Measurements from ENCODE around the gene MRPL44.

The MRPL44 gene

DNA sequence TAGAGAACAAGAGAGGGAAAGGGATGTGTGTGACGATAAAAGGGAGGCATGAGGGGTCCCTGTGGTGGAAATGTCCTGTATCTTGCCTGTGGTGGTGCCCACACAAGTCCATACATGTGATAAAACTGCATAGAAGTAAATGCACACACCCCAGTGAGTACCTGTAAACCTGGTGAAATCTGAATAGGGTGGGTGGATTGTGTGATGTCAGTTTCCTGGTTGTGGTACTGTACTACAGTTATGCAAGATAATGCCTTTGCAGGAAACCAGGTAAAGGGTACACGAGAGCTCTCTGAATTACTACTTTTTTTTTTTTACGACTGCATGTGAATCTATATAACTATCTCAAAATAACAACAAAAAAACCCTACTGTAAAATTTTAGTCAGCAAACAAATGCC lies 59.7 kb downstream of the MRPL44 start:
- DNase-seq = no peak

All from DMS79 treated with DMSO at 0.1 percent for 48 hours (cell line).